Measurements from ENCODE around the gene RBMS1.
"Not testable (repeated sequence)": the region's sequence is repeated elsewhere in the genome, so short reads cannot be mapped to it uniquely, and the experiment has no call there.

Gene RBMS1

DNA sequence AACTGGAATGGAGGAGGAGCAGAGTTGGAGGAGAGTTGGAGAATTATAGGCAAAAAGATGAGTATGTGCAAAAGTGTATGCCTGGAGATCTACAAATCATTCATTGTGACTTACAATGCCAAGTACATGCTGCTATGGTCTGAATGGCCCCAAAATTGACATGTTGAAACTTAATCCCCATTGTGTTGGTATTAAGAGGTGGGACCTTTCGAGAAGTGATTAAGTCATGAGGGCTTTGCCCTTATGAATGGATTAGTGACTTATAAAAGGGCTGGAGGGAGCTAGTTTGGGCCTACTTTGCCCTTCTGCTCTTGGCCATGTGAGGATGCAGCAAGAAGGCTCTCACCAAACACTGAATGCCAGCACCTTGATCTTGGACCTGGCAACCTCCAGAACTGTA, 6.3 kb upstream of the RBMS1 start:
- no peak for DNase-seq

DNA sequence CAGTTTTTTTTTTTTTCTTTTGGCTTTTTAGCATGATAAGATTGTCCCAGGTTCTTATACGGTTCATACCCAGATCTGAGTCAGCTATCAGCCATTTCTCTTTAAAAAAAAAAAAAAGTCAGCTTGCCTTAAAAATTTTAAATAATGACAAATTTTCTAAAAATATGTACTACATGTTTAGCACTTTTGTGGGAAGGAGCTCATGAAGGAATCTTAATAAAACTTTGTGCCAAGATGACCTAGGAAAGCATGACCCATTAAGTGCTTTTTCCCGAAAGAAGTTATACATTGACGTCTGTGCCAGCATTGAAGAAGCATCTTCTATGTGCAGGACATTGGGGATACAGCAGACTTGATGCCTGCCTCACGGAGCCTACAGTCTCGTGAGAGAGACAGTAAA, 4.5 kb upstream of the RBMS1 start:
- DNase-seq: no peak

DNA sequence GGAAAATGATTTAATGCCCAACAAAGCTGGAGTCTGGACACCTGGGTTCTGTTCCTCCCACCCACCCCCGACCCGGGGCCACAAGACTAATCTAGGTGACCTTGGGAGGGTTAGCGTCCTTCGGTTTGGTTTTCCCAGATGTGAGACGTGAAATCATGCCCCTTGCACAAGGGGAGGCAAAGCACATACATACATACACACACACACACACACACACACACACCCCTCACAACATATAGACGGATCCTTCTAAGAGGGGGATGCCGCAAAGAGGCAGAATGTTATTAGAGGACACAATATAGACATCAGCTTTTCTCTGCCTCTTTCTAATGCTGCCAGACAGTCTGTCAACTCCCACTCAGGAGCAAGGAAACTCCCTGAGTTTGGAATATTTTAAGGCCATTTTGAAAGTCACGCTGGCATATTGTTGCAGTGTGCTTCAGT, 616 bp upstream of the RBMS1 start:
- DNase-seq: no peak

DNA sequence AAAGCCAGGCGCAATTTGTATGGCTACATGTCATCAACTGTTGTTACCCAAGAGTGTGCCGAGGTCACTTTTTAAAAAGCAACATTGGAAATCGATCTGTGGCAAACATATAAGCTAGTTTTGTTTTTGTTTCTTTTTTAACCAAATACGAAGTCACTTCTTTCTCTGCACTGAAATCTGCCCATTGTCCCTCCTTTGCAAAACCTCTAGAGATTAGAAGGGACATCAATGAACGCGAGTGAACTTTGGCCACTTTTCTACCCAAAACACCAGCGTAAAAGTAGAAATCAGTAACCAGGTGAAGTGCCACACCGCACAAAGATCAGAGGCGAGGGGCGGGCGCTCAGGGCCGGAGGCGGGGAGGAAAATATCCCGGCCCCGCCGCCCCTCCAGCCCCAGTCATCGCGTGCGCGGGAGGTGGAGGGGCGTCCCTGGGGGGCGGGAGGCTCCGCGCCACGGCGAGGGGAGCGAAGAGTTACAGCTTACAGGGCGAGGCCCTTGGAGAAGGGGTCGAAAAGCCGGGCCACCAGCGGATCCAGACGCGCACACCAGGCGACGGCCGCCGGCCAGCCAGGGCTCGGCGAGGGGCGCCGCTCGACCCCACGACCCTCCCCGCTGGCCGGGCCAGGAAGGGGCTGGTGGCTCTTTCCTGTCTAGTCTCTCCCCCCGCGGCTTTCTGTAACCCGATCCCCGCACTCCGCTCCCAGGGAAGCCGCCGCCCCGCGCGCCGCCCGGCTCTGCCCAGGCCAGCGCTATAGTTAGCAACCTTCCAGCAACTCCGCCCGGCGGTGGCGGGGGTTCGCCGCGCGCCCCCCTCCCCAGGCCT, 993 bp downstream of the RBMS1 start:
- peak; percentile 37 to 63 for DNase-seq

DNA sequence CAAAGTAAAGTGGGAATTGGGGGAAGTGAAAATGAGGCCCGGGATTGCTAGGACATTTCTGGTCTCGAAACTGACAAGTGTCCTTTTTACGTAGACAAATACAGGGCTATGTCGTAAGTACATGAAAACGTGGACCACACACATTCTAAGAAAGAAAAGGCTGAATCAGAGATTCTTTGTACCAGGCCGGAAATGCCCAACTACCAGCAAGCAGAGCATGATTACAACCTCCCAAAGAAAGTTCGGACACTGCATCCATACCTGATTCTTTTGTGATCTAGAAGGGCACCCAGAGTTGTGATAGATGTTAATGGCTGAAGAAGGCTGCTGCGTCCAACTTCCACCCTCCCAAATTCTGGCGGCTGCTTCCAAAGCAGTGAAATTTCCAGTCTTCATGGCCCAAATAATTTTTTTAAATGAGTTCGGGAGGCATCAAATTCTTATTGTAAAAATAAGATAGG, 1.7 kb downstream of the RBMS1 start:
- peak in 1 of 2 donors; percentile 27 for DNase-seq

DNA sequence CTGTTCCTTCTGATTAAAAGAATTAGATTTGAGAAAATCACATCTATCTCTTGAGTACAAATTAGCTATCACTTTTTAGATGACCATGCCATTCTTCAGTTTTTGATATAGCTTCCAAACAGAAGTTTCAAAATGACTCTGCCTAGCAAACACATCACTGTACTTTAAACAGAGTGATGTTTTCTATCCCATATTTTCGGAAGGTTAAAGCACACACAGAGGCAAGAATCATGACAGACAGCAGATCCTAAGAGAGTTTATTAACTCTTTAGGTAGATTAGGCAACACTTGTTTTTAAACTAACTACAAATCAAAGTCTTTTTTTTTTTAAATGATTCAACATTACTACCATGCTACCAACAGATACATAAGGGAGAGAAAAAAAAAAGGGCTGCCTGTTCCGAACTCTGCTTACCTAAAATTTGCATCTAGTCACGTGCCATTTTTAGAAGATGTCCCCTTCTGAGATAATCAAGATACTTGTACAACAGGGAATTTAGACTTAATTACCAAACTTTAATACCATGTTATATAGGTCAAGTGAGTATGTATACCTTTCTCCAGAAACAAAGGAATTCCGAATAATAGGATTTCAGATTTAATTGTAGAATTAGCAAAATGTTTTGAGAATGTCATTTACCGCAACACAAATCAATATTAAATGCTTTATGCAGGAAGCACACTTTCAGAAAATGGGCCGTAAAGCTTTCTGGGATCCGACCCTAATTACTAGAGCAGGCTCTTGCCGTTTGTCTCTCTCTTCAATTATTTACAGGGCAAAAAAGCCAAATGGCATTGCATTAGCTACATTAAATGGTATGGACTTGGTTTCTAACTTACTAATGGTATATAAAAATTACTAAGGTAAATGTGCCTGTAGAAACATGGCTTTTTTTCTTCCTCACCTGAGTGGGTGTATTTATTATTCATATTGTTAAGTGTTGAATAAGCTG, 2.6 kb downstream of the RBMS1 start:
- DNase-seq: no peak

DNA sequence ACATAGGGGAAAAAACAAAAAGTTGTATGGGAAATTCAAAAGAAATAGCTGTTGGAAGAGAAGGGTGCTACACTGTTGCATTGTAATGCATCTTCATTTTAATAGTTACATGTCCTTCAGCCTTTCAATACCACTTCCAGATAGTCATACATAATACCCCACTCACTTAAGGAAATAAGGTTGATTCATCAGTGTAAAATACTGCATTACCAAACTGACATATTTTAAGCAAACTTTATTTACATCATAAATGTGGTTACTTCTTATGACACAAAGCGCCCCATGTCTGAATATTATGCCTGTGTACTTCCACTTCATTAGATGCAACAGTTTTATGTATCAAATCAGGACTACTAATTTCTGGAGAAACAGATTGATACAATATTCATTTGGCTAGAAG, 4.5 kb downstream of the RBMS1 start:
- DNase-seq: no peak

DNA sequence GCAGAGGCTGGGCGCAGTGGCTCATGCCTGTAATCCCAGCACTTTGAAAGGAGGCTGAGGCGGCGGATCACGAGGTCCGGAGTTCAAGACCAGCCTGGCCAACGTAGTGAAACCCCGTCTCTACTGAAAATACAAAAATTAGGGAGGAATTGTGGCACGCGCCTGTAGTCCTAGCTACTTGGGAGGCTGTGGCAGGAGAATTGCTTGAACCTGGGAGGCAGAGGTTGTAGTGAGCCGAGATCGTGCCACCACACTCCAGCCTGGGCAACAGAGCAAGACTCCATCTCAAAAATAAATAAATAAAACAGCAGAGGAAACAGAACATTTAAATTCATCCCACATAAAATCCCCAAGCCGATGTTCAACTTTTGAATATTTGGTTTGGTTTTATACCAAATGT, 5.3 kb downstream of the RBMS1 start:
- DNase-seq: not testable (repeated sequence)

DNA sequence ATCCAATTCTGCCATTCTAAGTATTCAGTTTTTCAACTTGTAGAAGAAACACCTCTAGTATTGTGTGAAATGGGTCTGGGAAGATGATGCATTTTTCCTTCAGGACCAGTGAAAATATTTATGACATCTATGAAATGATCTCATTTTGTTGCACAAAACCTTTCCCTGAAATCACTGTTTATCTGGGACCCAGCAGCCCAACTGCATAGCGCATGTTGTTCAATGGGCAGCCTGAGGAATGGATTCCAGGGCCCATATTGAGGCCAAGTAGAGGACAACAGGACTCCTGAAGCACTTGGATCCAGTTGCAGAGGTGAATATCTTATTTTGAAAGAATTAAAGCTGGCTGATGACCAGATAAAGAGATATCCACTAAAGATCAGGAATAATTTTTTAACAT, 7.3 kb downstream of the RBMS1 start:
- no peak for DNase-seq

DNA sequence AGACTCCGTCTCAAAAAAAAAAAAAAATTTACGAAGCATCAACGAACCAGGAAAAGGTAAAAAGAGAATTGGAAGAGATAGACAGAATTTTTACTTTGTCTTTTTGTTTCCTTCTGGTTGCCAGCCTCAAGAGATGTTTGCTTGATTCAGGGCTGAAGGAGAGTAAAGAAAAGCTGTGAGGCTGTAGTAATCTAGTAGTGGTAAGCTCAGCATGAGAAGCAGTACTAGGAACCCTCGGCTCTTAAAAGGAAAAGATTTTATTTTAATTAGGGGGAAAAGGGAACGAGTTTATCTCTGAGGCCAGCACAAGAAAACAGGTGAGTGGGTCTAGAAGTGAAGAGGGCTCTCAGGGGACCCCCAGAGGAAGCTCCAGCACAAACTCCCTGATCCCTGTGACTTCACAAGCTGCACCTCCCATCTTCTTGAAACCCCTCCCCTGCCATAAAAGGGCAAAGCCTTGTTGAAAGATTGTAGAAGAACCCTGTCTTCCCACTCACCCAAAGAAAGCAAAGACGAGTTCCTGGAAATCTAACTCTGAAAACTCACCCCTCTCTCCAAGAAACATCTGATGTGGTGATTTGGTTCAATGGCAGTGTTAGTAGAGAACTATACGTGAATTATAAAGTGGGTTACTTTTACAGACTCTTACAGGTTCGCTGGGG, 8.6 kb downstream of the RBMS1 start:
- DNase-seq: peak; percentile 41 to 68

DNA sequence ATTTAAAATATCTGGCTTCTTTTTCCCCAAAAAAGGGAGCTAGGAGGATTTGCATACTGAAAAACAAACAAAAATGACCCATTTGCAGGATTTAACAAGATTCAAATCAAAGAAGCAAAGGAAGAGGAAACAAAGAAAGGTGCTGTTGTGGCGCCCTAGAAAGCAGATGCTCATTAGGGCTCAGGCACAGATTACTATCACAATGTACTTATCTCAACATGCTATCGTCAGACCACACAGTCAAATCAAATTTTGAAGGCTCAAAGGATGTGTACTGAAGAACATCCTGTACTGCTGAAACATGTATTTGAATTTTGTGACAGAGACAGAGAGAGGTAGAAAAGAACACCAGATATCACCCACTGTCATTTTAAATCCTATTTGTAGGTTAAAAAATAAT, 10.9 kb downstream of the RBMS1 start:
- DNase-seq: peak; percentile 25 to 73

DNA sequence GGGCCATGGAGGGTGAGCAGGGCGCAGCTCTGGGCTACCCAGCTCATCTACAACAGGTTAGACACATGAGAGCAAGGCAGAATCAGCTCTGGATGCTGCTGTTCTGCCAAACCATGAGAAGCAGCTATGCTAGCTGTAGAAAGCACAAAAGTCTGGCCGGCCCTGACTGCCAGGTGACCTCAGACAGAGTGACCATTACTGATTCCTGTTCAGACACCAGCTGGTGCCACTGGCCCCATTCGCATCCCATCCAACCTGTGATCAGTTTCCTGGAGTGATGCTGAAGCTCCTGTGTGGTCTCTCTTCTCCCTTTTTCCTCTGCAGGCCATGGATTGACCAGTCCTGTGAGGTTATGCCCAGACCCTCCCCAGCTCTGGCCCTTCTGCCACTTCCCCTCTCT, 14.3 kb downstream of the RBMS1 start:
- no peak for DNase-seq

DNA sequence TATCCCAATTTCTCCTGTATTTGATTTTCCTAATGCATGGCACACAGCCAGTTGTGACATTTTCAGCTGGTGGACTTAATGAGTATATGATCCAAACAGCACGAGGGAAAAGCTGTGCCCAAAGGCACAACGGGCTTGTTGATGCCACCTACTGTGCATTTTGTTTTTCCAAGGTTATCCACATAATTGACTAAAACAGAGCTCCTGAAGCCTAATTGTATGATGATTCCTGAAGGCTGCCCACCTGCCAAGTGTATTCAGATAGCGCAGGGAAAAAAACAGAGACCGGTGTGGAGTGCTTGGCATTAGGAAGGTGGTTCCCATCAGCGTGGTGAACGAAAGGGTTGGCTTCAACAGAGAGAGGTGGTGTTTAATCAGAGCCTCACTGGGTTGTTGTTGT, 14.9 kb downstream of the RBMS1 start:
- no peak for DNase-seq

DNA sequence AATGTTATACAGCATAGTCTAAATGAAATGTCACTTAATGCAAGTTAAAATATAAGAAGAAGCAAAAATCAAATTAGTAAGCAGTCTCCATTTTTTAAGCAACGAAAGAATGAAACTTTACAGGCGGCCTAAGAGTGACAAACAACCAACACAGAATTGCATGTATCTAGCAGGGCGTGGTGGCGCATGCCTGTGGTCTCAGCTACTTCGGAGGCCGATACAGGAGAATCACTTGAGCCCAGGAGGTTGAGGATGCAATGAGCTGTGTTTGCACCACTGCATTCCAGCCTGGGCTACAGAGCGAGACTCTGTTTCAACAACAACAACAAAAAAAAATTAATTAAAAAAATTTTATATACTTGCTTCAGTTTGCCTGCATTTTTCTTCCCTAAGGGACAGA, 16.6 kb downstream of the RBMS1 start:
- DNase-seq: no peak

DNA sequence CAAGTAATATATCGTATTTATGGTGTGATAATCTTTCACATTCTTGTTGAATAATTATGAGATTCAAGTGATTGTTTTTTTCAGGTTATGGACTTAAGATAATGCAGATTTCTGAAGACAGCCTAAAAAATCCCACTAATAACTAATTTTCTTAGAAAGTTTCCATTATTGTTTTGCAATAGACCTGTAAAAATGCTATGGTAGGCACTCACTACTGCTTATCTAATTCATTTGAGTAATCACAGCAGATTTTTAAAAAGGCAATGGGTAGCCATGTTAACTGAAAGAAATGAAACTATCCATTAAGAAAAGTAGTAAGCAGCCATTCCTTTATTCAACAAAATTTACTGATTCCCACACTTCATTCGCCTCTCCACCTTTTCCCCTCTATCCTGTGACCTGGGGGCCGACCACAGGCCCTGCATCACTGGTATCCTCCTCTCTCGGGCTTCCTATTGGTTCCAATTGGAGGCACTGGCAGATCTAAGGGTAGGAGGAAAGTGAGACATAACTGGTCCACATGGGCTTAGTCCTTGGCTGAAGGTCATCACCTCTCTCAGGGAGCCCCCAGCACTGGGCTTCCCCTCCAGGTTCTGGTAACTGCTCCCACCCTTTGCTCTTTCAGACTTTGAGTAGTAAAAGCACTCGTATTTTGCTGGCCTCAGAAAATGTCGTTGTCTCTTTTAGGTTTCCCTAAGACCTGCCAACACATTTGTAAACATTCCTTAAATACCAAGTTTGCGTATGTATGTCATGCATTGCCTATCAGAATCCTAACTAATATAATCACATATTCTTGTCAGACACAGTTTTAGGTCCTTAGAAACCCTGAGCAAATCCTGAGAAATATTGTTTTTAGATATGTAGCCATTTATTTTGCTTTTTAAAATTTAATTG, 18.5 kb downstream of the RBMS1 start:
- no peak for DNase-seq

DNA sequence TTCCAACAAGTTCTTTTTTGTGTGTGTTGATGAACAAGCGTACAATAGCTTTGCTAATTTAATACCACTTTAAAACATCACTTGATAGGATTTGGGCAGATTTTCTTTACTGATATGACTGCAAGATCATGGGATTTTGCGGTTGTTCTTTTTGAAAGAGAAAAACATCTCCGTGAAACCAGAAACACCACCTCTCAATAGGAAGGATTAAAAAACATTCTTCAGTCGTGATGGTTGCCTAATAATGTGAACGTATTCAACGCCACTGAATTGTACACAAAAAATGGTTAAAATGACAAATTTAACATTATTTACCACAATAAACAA, 19.3 kb downstream of the RBMS1 start:
- DNase-seq: peak in 1 of 2 donors; percentile 39

DNA sequence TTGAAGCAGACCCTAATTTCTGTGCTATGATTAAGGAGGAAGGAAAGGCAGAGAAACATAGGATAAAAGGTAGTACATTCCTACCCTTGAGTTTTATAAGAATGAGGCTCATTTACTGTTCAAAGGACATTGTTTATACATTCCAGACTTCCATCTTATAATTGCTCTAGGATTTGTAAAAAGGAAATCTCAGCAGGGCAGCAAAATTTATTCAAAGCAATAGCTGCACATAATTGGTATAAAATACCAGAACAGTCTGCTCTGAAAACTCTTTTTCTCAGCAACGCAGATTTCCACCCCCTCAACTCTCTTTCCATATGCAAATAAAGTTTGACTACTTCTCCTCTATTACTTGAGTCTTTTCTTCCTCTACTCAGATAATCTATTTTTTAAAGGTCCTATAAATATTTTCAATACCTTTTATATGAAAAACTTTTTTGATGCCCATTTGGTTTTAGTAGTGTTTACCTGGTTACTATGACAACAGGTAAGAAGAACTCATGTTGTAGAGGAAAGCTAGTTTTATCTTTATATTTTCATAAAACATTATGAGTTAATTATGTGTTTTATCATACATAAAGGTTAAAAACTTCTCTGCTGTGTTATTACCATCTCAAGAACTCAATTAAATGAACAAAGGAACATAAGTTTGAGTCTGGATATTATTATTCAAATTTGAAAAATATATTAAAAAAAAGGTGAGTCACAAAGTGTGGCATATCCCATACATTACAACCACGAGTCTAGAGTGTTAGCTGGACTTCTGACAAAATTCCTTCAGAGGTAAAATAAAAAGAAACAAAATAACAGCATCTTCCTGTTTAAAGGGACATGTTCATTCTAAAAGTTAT, 19.9 kb downstream of the RBMS1 start:
- DNase-seq: peak in 1 of 2 donors; percentile 24

DNA sequence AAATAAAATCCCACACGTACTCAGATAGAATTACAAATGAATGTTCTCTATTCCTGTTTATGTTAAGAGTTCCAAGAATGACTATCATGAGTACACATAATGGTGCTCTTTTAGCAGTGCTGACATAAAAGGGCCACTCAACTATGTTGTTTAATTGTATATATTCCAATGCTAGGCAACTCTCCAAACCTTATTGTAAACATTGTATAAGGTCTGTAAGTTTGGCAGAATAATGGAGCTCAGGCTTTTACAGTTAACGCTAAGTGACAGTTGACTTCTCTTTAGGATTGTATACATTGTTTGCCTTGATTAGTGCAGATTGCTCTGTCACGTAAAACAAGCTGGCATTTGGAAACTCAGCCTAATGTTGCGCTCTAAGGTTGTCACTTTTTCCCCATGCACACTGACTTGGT, 20.8 kb downstream of the RBMS1 start:
- no peak for DNase-seq

DNA sequence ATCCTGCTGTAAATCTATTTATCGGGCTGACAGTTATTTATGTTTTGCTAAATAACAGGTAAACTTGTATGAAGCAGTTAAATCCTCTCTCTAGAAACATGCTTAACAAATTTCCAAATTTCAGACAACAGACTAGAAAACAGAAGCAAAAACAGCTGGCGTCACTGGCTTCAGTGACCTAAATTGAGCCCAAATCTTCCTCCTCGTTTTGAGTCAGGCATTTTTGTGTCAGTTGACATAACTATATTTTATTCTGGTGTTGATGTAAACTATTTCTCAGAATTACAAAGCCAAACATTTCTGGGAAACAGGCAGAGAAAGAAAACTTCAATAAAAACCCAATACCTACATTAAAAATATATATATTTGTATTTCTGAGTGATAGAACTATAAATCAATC, 21.7 kb downstream of the RBMS1 start:
- peak in 1 of 2 donors; percentile 56 for DNase-seq

DNA sequence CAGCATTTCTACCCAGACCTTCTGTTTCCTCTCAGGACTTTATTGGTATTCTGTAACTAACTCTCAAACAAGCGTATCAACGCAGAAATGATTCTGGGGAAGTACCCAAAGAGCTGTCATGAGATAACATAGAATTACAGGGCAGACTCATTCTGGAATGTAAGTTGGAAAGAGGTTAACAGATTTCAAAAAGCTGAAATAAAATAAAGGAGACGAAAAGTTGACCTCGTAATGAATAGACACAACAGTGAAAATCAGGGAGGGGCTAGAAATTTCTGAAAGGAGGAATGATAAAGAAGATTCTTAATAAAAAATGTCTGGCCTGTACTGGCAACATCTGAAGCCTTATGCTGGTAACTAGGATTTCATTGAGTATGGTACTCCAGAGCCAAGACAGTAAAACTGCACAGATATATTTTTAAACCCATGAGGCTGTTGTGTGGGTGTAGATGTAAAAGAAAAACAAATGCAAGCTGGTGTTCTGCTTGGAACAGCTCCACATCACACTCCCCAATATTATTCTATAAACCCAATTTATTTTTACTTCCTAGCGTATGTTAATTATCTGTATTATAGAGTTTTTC, 23.9 kb downstream of the RBMS1 start:
- no peak for DNase-seq

DNA sequence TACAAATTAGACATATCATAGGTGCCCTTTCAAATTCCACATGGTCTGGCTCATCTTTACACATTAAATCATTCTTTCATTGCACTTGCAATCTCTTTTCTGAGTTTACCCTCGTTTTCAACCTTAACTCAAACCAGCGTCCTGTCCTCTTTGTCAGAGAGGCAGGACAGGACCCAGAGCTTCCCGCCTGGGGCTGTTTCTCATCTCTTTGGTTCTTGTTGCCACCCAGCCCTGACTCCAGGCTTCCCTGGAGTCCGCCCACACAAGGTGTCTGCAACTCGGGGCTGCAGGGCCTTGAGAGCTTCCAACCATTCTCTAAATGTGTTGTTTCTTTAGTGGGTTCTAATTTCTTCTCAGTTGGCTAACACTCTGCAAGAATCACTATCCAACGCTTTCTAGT, 24.4 kb downstream of the RBMS1 start:
- no peak for DNase-seq
